Measurements from ENCODE around the gene TMEM132D. TPM values are rescaled to one million over a fixed set of nuclear protein-coding genes. Genes with fewer than 3 reads are reported as not detected.

TMEM132D gene
- polyA plus RNA-seq, 1 experiment, result 0.02 TPM

DNA sequence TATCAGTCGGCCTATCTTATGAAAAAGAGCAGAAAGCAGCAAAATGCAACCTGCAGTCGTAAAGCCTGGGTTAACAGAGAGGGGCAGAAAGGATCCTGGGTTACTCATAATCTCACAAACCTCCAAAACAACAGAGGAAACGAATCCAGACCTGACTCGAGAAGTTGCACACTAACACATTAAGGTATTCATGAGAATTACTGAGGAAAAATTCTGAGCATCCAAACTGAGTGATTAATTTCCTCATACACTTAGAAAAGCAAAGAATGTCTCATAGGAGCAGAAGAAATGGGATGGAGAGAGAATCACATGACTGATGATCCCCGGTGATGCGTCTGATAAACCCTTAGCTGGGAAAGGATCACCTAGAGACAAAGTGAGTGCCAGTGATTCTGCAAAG is 272.5 kb downstream of the TMEM132D start:
- Histone ChIP-seq H3K36me3 (ENCODE audit: control insufficient read depth, insufficient read depth, low read length) (no peaks in the 10 kb centered on the region), H3K4me3 (ENCODE audit: low read depth, low read length) (no peak overlapping the region), H3K27me3 (ENCODE audit: control insufficient read depth, insufficient read depth, low read length) (no peaks in the 10 kb centered on the region)
- ChIA-PET CTCF (no interaction called here), POLR2A (no interaction called here)
- no peak for TF ChIP-seq CTCF (IDR thresholded peaks at IDR 0.05; ENCODE audit: insufficient read depth, low read depth, low read length)
- no peak for DNase-seq (ENCODE audit: low read depth)

DNA sequence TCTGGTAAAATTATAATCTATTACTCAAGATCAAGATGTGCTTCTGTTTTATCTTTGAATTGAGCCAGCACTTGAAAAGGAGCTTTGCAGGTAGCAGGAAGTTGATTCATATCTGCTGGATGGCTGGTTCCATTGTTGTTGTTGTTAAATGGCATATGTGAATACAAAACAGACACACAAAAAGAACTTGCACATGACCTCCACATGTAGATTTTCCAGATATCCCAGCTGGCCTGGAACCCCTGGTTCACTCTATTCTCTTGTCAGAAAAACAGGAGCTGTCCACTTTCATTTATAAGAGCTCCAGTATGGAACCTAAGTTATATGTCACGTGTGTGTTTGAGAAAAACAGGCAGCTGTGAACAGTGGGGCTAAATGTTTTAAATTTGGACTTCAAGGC is 273.9 kb downstream of the TMEM132D start:
- ChIA-PET CTCF (no interaction called here), POLR2A (no interaction called here)
- Histone ChIP-seq H3K27me3 (ENCODE audit: control insufficient read depth, insufficient read depth, low read length) (no peaks in the 10 kb centered on the region), H3K4me3 (ENCODE audit: low read depth, low read length) (no peak overlapping the region), H3K36me3 (ENCODE audit: control insufficient read depth, insufficient read depth, low read length) (no peaks in the 10 kb centered on the region)
- TF ChIP-seq CTCF (IDR thresholded peaks at IDR 0.05; ENCODE audit: insufficient read depth, low read depth, low read length), result no peak
- DNase-seq (ENCODE audit: low read depth), result no peak

DNA sequence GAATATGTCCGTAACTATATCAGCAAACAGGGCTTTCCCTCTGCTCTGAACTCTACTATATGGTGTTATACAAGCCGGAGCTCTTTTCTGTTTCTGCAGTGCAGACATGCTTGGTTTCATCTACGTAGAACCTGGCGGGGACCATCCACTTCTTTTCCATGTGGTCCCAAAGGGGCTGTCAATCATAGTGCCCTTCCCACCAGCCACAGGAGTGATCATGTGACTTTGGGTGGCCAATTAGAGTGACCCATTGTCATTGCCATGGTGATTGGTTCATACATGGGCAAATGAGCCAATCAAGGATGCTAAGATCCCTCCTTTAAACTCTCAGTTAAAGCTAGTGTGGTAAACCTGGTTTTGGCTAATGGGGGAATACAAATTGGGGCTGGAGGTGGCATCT is 281.3 kb downstream of the TMEM132D start:
- Histone ChIP-seq H3K27me3 (ENCODE audit: control insufficient read depth, insufficient read depth, low read length) (no peaks in the 10 kb centered on the region), H3K36me3 (ENCODE audit: control insufficient read depth, insufficient read depth, low read length) (no peaks in the 10 kb centered on the region), H3K4me3 (ENCODE audit: low read depth, low read length) (no peak overlapping the region)
- CTCF ChIA-PET, result no interaction called here
- POLR2A ChIA-PET, result no interaction called here
- TF ChIP-seq CTCF (IDR thresholded peaks at IDR 0.05; ENCODE audit: insufficient read depth, low read depth, low read length), result no peak
- no peak for DNase-seq (ENCODE audit: low read depth)

- H3K36me3 ChIP-seq (ENCODE audit: control insufficient read depth, insufficient read depth, low read length), result no peaks in the 10 kb centered on the region
- ChIA-PET CTCF (no interaction called here), POLR2A (no interaction called here)
- no peaks in the 10 kb centered on the region for H3K27me3 ChIP-seq (ENCODE audit: control insufficient read depth, insufficient read depth, low read length)
- DNase-seq (ENCODE audit: low read depth), result no peak
- no peak for TF ChIP-seq CTCF (IDR thresholded peaks at IDR 0.05; ENCODE audit: insufficient read depth, low read depth, low read length)
- H3K4me3 ChIP-seq (ENCODE audit: low read depth, low read length), result no peak overlapping the region
These were observed 284.6 kb downstream of the TMEM132D start for GRCh38 chr12:129619271-129619670.

DNA sequence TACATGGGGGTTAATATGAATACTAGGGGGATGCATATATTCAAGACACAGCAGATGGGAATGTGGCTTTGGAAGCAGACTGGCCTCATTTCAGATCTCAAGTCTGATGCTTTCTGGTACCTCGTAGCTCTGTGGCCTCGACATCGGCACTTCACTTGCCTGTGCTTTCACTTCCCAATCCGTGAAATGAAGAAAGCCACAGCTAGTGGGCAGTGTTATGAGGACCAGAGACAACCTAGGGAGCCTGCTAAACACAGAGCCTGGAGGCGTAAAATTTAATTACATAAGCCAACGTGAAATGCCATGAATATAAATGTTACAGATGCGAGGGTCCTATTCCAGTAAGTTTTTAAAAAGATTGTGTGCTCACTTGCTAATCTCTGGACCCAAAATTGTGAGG is 286.0 kb downstream of the TMEM132D start:
- no peak overlapping the region for H3K4me3 ChIP-seq (ENCODE audit: low read depth, low read length)
- POLR2A ChIA-PET, result no interaction called here

More for the DNA sequence above, 286.0 kb downstream of the TMEM132D start:
- no peak for DNase-seq (ENCODE audit: low read depth)
- CTCF ChIA-PET, result no interaction called here
- Histone ChIP-seq H3K36me3 (ENCODE audit: control insufficient read depth, insufficient read depth, low read length) (no peaks in the 10 kb centered on the region), H3K27me3 (ENCODE audit: control insufficient read depth, insufficient read depth, low read length) (no peaks in the 10 kb centered on the region)
- TF ChIP-seq CTCF (IDR thresholded peaks at IDR 0.05; ENCODE audit: insufficient read depth, low read depth, low read length), result no peak
